GM12892 (cell line): ENCODE data around the gene MAMLD1.

Experiments used
- POLR2A ChIP-seq: IDR thresholded peaks from 2 replicates; pipeline ENCODE4 v1.6.1; 2011; ENCODE audit warnings: low read depth, low read length, control low read depth
- POLR2AphosphoS5 ChIP-seq: IDR thresholded peaks from 2 replicates; pipeline ENCODE4 v1.6.1; 2011; ENCODE audit warnings: low read depth, low read length, control low read depth
- TAF1 ChIP-seq: IDR thresholded peaks from 2 replicates; pipeline ENCODE4 v1.6.1; 2011; ENCODE audit warnings: low read depth, mild to moderate bottlenecking, control low read depth, low read length, borderline replicate concordance

GRCh38 chrX:150329282-150329681, 33.8 kb upstream of the MAMLD1 start:
- TF ChIP-seq POLR2A (no peak), TAF1 (no peak), POLR2AphosphoS5 (no peak)
